HG03175 (cell line): ENCODE results near the gene GRAMD1B.
A peak's percentile ranks its signal among the peaks of the same experiment; 100 is the strongest.

Experiments used
- ATAC-seq: cut with Tn5 transposase; IDR thresholded peaks from one replicate; pipeline ENCODE4 v1.9.1; 2021; ENCODE audit warnings: mild to moderate bottlenecking, moderate library complexity; ENCODE audit not compliant: unreplicated experiment

GRAMD1B gene

DNA sequence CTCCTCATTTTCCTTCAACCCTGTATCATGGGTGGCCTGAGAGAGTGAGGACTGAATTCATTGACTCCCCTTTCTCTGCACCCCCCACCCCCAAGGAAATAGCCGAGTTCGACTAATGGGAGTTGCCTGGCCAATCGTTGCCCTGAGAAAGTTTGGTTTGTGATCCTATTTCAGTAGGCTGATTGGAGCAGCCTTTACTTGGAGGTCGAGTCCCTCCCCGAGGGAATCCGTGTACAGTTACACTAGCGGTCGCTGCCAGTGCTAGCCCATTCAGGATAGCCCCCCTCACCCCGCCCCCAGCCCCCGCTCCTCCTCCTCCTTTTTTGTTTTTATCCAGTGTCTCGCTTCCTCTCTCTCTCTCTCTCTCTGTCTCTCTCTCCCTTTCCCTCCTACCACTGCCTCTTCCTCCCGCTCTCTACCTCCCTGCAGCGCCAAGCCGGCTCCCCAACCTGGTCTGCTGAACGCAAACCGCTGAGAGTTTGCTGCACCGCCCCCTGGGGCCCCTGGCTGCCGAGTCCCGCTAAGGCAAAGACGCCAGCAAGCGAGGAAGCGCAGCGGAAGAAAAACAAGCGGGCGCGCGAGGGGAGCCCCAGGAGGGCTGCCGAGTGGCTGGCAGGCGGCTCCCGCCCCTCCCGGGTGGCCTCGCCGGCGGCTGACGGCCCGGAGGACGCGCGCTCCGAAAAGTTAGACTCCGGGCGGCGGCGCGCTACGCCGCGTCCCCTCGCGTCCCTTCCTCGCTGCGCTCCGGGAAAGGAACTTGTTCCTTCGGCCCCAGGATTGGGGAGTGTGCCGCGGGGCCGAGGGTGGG lies at the start of gene GRAMD1B:
Gene GRAMD1B (plus strand): TSS at position 357 of the 808 bp plus-strand sequence. CDS start 524 bp downstream, outside the sequence.
- ATAC-seq, result peak; percentile 64

DNA sequence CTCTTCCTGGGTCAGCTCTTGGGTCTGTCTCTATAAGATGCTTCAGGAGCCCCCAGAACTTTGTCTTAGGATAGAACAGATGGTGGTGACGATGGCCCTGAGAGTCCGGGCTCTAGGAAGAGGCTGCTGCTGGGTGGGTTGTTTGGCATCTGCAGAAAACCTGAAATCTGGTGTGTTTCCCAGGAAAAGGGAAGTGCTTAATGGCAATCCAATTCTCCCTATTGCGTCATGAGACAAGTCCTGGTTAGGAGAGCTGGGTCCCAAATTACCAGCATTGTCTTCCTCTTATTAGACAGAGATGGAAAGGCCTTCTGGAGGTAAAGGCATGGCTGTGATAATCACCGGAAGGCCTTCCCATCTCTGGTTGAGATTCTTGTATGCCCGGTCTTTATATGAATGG lies 48.9 kb upstream of the GRAMD1B start:
- ATAC-seq, result no peak

DNA sequence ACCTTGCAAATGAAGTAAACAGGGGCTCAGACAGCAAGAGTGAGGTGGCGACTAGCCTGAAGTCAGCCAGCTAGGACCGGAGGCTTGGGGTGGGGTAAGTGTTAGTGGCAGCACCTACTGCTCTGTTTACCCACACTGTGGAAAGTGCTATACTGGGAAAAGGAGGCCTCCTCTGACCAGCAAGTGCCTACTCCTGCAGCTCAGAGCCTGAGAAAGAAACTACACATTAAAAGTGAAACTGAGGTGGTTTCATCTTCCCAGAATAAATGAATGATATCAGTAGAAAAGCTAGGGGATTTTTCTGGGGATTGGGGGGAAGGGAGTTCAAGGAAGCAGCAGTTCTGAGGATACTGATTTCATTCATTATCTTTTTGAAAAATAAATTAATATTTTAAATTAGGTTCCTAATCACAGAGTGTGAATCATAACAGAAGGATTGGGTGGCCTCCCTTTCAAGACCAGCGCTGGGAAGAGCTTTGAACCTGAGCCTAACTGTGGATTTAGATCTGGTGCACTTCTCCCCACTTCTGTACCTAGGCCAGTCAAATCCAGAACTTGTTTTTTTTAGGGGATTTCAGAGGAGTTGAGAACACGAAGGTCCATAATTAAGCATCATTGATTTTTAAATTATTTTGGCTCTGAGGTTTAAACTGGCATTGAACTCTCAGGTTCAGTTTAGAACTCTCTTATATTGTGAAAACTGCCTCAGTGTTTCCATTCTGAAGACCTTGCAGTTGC lies 48.1 kb upstream of the GRAMD1B start:
- ATAC-seq, result peak; percentile 76

DNA sequence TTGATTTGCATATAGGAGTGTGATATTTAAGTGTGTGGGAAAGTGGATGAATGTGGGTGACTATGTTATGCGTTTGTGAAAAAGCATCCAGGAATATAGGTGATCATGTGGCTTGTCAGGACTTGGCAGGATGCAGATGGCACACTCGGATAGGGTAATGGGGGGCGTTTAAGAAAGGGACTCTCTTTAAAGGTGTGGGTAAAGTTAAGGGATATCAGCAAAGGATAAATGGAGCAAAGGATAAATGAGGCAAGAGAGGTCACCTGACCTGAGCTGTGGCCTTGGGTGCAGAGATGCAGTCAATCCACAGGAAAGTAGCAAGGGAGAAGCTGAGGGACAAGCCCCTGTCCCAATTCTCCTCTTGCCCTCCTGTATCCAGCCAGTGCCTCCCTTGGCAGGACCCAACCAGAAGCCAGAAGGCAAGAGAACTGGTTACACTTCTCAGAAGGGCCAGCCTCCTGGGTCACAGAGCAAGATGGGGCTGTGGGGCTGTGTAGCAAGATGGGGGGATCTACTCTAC lies 47.5 kb upstream of the GRAMD1B start:
- ATAC-seq, result peak; percentile 8

DNA sequence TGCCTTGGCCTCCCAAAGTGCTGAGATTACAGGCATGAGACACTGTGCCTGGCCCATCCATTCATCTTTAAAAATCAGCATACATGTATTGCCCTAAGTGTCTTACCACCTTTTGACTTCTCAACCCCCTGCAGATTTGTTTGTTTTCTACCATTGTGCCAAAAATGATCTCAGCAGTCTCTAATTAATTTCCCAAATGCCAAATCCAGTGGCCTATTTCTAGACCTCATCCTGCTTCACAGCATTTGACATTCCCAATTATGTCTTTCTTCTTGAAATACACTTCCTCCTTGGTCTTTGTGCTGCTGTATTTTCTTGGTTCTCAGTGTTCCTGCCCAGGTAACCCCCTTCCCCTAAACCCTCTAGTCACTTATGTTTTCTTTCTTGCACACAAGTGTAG lies 46.0 kb upstream of the GRAMD1B start:
- ATAC-seq, result no peak

DNA sequence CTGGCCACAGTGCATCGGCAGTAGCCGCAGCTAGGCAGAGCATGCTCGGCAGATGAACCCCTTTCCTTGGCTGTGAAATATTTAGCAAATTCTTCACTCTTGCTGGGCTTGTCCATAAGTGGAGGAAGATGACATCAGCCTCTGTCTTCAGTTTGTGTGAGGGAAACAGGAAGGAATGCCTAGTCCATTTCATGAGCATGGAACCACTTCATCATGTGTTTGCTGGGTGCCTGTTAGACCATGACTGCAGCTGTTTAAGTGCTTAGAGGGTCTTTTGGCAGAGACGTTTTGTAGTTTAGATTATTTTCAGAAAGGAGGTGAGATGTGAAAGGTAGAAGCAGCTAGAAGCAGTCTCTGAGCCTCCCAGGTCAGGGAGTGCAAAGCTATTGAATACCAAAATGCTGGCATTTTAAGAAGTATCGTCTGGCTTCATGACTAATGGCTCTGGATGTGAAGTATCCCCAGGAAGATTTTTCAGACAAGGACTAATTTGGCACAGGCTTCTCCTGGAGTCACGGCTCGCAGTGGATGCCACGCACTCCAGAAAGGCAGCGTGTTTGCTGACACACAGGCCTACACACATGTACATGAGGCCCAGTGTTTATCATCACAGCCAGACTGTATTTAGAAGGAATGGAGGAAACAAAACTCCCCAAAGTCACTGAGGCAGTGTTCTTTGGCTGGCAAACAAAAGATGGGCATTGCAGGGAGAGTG lies 43.1 kb upstream of the GRAMD1B start:
- ATAC-seq, result no peak

DNA sequence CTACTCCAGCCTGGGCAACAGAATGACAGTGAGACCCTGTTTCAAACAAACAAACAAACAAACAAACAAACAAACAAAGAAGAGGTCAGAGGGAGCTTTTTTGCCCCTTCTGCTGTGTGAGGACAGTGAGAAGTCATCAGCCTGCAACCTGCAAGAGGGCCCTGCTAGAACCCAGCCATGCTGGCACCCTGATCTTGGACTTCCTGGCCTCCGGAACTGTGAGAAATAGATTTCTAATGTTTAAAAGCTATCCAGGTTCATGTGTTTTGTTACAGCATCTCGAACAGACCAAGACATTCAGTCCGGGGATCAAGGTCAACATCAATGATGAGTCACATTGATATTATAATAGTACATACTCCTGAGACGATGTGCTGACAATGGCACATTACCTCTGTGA lies 41.4 kb upstream of the GRAMD1B start:
- ATAC-seq, result no peak

DNA sequence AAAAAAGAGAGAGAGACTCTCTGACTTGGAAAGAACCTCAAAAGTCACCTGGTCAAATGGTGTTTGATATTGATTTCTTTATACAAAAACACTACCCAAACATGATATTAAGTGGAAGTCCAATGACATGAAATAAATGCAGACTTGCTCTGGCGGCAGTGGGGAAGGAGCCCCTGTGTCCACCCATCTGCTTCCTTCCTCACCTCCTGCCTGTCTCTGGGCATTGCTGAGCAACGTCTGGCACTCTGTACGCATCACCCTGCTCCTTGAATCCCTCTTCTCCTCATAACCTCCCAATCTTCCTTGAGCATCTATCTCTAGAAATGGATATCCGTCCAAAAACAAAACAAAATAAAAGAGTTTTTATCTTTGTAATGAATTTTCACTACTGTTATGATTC lies 39.9 kb upstream of the GRAMD1B start:
- no peak for ATAC-seq

DNA sequence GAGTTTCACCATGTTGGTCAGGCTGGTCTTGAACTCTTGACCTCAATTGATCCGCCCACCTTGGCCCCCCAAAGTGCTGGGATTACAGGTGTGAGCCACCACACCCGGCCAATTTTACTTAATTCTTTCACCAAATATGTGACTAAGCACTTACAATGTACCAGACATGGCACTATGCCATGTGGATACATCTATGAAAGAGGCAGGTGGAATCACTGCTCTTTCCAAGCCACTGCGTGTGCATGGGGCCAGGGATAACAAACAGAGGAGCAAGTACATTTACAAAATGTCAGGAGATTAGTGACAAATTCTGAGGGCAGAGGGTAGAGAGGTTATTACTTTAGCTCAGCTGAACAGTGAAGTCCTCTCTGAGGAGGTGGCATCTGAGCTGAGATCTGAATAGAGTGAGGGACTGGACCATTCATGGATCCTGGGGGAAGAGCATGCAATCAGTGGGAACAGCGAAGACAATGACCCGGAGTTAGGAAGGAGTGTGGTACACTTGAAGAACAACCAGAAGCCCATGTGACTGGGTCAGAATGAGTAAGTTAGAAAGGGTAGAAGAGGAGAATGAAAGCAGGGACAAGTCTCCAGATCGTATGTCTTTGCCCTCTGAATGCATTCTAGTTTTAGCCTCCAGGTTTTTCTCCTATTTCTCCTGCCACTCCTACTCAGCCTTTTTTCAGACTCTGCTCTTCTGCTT lies 38.3 kb upstream of the GRAMD1B start:
- no peak for ATAC-seq

DNA sequence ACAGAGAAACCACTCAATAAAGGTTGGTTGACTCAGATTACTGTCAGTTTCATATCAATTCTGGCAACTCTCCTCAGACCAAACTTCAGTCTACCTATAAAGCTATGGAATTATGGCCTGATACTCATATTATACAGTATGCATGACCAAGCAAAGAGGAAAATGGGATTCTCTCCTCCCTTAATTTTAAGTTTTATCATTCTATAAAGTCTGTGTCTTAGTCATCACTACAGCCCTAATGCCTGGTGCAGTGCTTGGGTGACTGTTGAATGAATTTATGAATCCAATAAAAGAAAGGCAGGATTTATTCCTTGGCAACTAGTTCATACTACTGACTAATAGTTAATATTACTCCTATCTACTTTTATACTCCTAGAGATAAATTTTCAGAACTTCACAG lies 37.6 kb upstream of the GRAMD1B start:
- ATAC-seq, result no peak

DNA sequence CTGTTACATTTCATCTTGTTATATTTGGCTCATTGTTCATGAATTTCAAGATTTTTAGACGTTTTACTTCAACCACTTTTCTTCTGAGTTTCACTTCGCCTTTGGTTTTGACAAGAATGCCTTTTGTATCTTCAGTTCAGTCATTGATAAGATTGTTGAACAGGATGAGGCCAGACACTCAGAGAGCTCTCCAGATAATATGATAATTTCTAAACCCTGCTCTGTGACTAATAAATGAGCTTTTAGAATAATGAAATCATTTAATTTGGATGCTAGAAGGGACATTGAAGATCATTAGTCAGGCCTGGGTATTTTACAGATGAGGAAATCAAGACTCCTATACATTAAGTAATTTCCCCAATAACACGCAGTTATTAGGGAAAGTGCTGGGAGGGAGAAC lies 37.2 kb upstream of the GRAMD1B start:
- ATAC-seq, result no peak

DNA sequence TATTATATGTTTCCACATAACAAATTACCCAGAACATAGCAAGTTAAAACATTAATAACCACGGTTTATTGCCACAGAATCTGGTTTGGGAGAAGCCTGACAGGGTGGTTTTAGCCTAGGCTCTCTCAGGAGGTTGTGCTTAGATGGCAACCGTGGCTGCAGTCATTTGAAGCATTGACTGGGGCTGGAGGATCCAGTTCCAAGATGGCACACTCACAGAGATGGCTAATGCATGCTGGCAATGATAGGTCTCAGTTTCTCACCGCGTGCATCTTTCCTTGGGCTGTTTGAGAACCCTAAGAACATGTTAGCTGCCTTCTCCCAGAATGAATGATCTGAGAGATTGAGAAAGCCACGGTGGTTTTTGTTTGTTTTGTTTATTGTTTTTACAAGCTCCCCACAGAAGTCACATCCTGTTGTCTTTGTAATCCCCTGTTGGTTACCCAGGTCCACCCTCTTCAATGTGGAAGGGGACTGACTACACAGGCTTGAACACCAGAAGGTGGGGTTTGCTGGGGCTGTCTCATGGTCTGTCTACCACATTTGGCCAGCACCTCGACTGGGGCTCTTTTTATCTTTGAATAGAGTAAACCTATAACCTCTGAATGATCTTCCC lies 36.6 kb upstream of the GRAMD1B start:
- no peak for ATAC-seq

DNA sequence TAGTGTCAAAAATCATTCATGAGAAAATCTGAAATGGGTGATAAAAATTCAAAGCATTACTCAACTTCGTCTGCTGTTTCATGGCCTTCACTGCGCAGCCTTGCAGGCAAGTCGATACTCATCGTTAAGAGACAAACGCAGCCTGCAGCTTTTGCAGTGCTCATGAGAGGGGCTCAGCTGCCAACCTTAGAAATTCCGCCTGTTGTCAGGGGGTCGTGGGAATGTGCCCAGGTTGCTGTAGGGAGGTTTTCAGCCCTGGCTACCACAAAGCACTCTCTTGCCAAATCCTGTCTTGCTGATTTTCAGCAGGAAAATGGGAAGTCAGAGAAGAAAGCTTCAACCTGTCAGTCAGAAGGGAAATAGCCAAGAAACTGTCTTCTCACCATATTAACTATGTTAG lies 25.4 kb upstream of the GRAMD1B start:
- no peak for ATAC-seq

DNA sequence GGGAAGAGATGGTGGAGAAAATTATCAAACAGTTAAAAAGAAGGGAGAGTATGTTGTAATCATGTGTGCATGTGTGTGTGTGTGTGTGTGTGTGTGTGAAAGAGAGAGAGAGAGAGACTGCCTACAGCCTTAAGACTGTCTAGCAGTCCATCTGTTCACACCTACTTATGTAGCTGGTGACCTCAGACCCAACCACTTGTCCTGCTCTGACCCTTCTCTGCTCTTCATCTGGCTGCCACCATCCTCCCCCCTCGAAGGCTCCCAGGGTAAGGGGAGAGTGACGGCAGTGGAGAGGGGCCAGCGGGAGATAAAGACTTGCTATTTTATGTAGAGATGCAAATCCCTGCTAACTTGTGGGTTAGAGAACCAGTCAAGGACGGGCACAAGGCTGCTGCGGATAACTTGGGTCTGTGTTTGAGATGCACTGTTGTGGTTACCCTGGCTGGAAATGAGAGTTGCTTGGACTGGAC lies 24.9 kb upstream of the GRAMD1B start:
- no peak for ATAC-seq

DNA sequence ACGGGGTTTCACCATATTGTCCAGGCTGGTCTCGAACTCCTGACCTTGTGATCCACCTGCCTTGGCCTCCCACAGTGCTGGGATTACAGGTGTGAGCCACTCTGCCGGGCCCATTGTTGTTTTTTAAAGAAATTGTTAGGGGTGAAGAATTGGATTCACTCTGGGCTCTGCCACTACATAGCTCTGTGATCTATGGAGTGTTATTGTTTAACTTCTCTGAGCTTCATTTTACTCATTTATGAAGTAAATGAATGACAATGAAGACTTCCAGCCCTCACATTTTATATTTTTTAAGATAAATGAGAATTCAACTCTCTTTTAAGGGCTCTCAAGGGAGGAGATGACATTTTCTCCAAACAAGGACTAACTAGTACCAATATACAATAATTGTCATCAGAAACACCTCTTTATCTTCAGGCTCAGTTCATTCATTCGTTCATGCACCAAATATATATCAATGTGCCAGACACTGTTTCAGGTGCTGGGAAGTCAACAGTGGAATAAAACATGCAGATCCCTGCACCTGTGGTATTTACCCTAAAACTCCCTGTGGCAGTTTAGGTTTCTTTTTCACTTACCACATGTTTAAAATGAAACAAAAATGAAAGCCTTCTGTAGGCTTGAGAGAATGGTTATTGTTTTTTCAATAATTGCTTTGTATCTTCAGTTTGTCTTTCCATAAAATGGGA lies 23.5 kb upstream of the GRAMD1B start:
- no peak for ATAC-seq

DNA sequence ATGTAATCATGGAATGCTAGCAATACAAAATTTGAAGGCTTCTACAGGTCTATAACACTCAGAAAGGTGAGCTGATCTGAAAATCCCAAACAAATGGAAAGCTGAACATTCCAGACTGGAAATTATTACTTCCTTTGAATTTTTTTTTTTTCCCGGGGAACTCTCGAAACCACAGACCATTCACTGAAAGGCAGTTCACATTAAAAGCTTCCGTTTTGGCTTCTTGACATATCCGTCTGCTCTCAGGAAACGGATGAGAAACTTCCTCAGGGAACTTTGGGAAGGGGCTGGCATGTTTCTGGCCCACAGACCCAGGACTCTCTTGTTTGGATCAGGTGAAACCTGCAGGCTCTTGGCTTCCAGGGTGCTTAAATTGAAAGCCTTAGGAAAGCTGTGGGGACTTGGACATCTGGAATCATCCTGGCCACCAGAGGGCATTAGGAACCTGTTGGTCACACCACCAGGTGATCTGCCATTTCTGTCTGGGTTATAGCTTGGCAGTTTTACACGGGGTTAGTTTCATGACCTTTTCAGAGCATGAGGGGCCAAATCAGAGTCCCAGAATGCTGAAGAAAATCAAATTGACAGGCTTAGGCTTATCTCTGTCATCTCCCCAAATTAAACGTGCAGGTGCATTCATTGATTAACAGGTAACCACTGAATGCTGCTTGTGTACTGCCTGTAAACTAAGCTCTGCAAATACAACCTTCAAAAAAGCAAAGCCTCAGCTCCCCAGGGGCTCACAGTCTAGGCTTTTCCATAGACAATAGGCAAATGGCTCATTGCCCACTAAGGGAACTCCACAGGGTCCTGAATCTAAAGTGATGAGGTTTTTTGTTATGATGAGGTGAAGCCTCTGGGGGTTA lies 22.7 kb upstream of the GRAMD1B start:
- ATAC-seq, result peak; percentile 61

DNA sequence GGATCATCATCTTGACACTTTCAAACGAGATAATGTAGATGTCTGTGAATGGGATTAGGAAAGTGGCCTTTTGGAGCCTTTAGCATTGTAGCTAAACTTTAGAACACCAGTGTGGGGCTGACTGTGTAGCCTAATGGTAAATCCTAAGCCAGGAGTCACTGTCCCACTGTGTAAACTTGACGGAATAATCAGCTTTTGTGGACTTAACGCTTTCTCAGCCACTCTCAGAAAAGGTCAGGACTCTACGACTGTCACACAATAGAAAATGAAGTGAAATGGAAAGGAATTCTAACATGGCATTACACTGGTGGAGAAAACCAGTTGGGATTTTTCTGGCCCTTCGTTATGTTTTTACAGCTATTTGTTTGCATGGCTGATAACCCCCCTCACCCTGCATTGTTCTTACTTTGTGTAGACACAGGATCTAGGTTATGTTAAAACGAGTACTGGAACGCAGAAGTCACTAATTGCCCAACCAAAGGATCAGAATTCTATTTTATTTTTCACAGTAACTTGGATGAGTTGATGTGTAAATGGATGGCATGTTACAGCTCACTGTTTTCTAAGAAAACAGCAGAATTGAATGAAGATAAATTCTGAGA lies 22.0 kb upstream of the GRAMD1B start:
- ATAC-seq, result no peak
